Muscle layer of duodenum (tissue), 2 donors: ENCODE results near the gene CNGA3.
"Not testable (repeated sequence)": the region's sequence is repeated elsewhere in the genome, so short reads cannot be mapped to it uniquely, and the experiment has no call there.

Experiments
- H3K27ac ChIP-seq: one replicate; pipeline ENCODE4 v1.7.0; 2013; ENCODE audit warnings: mild to moderate bottlenecking, low read length
- H3K27me3 ChIP-seq: one replicate; pipeline ENCODE4 v1.7.0; 2013; ENCODE audit warnings: low read depth, mild to moderate bottlenecking, control low read depth, low read length
- H3K36me3 ChIP-seq, 2 donors: one replicate each; pipeline ENCODE4 v1.7.0; 2013; ENCODE audit warnings: low read length in 2 of 2, control low read depth in 1 of 2, mild to moderate bottlenecking in 1 of 2; ENCODE audit not compliant: insufficient read depth in 2 of 2, control insufficient read depth in 1 of 2
- H3K4me1 ChIP-seq, 2 donors: one replicate each; pipeline ENCODE4 v1.7.0; 2013; ENCODE audit warnings: low read length in 2 of 2, mild to moderate bottlenecking in 2 of 2, control low read depth in 1 of 2, moderate library complexity in 1 of 2; ENCODE audit not compliant: insufficient read depth in 2 of 2, control insufficient read depth in 1 of 2
- H3K4me3 ChIP-seq, 2 donors: one replicate each; pipeline ENCODE4 v1.7.0; 2013; ENCODE audit warnings: low read length in 2 of 2, low read depth in 1 of 2, mild to moderate bottlenecking in 1 of 2
- H3K9me3 ChIP-seq, 2 donors: one replicate each; pipeline ENCODE4 v1.7.0; 2013; ENCODE audit warnings: low read length in 2 of 2, control low read depth in 1 of 2, mild to moderate bottlenecking in 1 of 2; ENCODE audit not compliant: control insufficient read depth in 1 of 2
- donor health status: healthy.

Gene CNGA3

GRCh38 chr2:98346311-98347236 lies at the start of gene CNGA3:
TSS of gene CNGA3 (plus strand) at chr2:98346456. CDS start at chr2:98369976, 23,520 bp downstream.
- Histone ChIP-seq H3K36me3 (no peaks in the 10 kb centered on the region), H3K27me3 (peaks cover 34% of the 10 kb centered on the region), H3K27ac (no peak within 1 kb of the TSS), H3K4me1 (peaks cover 0 to 11% of the 10 kb centered on the region in 2 donors), H3K4me3 (peak within 1 kb of the TSS; percentile 18 to 56), H3K9me3 (no peaks in the 10 kb centered on the region)

- no peak overlapping the region for H3K27ac ChIP-seq
- no peaks in the 10 kb centered on the region for H3K9me3 ChIP-seq
These were observed 48.2 kb upstream of the CNGA3 start for GRCh38 chr2:98297817-98298682.

GRCh38 chr2:98298683-98299164 lies 47.5 kb upstream of the CNGA3 start:
- Histone ChIP-seq H3K4me3 (no peak overlapping the region), H3K36me3 (no peaks in the 10 kb centered on the region), H3K9me3 (no peaks in the 10 kb centered on the region), H3K27ac (no peak overlapping the region), H3K4me1 (peaks cover 0 to 6% of the 10 kb centered on the region in 2 donors), H3K27me3 (no peaks in the 10 kb centered on the region)

More at GRCh38 chr2:98297817-98298682, 48.2 kb upstream of the CNGA3 start:
- peaks cover 0 to 6% of the 10 kb centered on the region in 2 donors for H3K4me1 ChIP-seq
- no peaks in the 10 kb centered on the region for H3K27me3 ChIP-seq
- no peak overlapping the region for H3K4me3 ChIP-seq
- no peaks in the 10 kb centered on the region for H3K36me3 ChIP-seq

GRCh38 chr2:98299211-98299905 lies 46.9 kb upstream of the CNGA3 start:
- H3K27ac ChIP-seq: no peak overlapping the region

GRCh38 chr2:98300141-98300874 lies 45.9 kb upstream of the CNGA3 start:
- no peaks in the 10 kb centered on the region for H3K36me3 ChIP-seq
- H3K4me1 ChIP-seq: peaks cover 0 to 6% of the 10 kb centered on the region in 2 donors
- H3K27me3 ChIP-seq: no peaks in the 10 kb centered on the region
- H3K9me3 ChIP-seq: no peaks in the 10 kb centered on the region
- H3K4me3 ChIP-seq: no peak overlapping the region
- H3K27ac ChIP-seq: no peak overlapping the region

More at GRCh38 chr2:98299211-98299905, 46.9 kb upstream of the CNGA3 start:
- Histone ChIP-seq H3K4me3 (no peak overlapping the region), H3K4me1 (peaks cover 0 to 6% of the 10 kb centered on the region in 2 donors), H3K27me3 (no peaks in the 10 kb centered on the region), H3K9me3 (no peaks in the 10 kb centered on the region), H3K36me3 (no peaks in the 10 kb centered on the region)

- no peaks in the 10 kb centered on the region for H3K36me3 ChIP-seq
- no peaks in the 10 kb centered on the region for H3K9me3 ChIP-seq
- H3K4me3 ChIP-seq: no peak overlapping the region
- H3K4me1 ChIP-seq: peaks cover 0 to 6% of the 10 kb centered on the region in 2 donors
- H3K27ac ChIP-seq: no peak overlapping the region
- no peaks in the 10 kb centered on the region for H3K27me3 ChIP-seq
These were observed 44.8 kb upstream of the CNGA3 start for GRCh38 chr2:98301469-98301868.

GRCh38 chr2:98307131-98307696 lies 39.0 kb upstream of the CNGA3 start:
- H3K4me1 ChIP-seq, H3K36me3 ChIP-seq, H3K4me3 ChIP-seq, H3K9me3 ChIP-seq, H3K27ac ChIP-seq, H3K27me3 ChIP-seq: not testable (repeated sequence)

GRCh38 chr2:98308068-98308467 lies 38.2 kb upstream of the CNGA3 start:
- H3K4me1 ChIP-seq: no peaks in the 10 kb centered on the region
- no peak overlapping the region for H3K27ac ChIP-seq
- no peak overlapping the region for H3K4me3 ChIP-seq
- H3K27me3 ChIP-seq: no peaks in the 10 kb centered on the region
- no peaks in the 10 kb centered on the region for H3K36me3 ChIP-seq
- no peaks in the 10 kb centered on the region for H3K9me3 ChIP-seq

- Histone ChIP-seq H3K4me1 (no peaks in the 10 kb centered on the region), H3K36me3 (no peaks in the 10 kb centered on the region), H3K27ac (no peak overlapping the region), H3K27me3 (no peaks in the 10 kb centered on the region), H3K9me3 (no peaks in the 10 kb centered on the region), H3K4me3 (no peak overlapping the region)
These were observed 37.7 kb upstream of the CNGA3 start for GRCh38 chr2:98308532-98308931.

- Histone ChIP-seq H3K9me3 (no peaks in the 10 kb centered on the region), H3K27ac (no peak overlapping the region), H3K27me3 (no peaks in the 10 kb centered on the region), H3K4me1 (no peaks in the 10 kb centered on the region), H3K36me3 (no peaks in the 10 kb centered on the region), H3K4me3 (no peak overlapping the region)
These were observed 36.7 kb upstream of the CNGA3 start for GRCh38 chr2:98309580-98309979.
